SK-MEL-5 (cell line): Measurements from ENCODE around the gene PSMD10. TPM values are rescaled to one million over a fixed set of nuclear protein-coding genes. Genes with fewer than 3 reads are reported as not detected.

ENCODE experiments used
- DNase-seq: peaks from one replicate; pipeline ENCODE4 v3.0.0-alpha.2; 2016; ENCODE audit warnings: low read depth, low spot score
- in situ Hi-C: cut with HindIII; loops from 2 replicates; pipeline ENCODE4 v1.10.0; 2016; ENCODE audit warnings: low sequenced_read_pairs, high pct_unique_total_duplicates, low pct_unique_long_range_greater_than_20kb
- total RNA-seq: library from RNA; depleted of rRNA; stranded (reverse); fragments of >200 nt; shearing (Covaris generic); gene quantifications from 2 replicates; pipeline ENCODE4 v1.2.3, GENCODE V29; 2014

PSMD10 gene
- total RNA-seq, 1 experiment from 2014 or later: 101 TPM

DNA sequence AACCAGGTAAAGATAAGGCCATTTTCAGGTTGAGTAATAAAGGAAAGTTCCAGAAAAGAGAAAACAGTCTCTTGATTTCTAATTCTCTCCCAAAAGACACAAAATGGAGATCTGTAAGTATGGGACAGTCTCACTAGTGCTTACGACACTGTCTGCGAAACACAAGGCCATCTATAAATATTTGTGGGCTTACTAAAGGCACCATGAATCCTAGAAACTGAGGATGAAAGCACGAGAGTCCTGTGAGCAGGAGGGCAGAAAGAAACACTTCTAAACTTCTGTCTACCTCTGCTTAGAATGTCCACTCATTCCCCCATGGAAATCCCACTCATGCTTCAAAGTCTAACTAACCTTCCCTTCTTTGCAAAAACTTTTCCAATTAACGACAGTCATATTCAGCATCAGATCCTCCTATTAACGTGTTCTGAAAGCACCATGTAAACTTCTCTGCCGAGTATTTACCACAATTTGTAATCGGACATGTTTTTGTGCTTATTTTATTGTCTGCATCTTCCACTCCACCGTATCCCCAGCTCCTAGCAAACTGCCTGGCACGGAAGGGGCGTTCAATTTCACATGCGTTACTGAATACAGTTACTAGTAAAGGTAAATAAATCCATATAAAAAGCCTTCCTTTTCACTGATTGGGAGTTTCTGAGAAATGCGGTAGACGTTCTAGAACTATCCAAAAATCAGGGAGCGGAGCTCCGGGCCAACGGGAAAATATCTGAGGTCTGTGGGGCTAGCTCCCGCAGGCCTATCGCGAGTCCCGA is 665 bp downstream of the PSMD10 start:
- DNase-seq: peak; percentile 8

DNA sequence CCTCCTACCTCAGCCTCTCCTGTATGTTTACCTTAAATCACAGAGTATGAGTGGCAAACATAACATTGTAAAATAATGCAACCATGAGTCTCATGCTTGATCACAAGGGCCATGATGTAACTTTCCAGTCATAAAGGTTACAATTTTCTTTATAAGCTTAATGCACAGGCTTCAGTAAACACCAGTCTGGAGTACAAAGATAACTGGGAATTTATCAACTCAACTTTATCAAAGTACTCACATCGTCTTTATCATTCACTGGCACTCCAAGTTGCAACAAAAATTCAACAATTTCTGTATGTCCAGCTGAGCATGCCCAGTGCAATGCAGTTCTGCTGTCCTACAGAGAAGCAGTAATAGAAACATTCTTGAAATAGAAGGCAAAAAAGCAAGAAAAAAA is 2.8 kb downstream of the PSMD10 start:
- DNase-seq: no peak
- in situ Hi-C loops: no loop called here

More for the DNA sequence above, 665 bp downstream of the PSMD10 start:
- in situ Hi-C loops: no loop called here

DNA sequence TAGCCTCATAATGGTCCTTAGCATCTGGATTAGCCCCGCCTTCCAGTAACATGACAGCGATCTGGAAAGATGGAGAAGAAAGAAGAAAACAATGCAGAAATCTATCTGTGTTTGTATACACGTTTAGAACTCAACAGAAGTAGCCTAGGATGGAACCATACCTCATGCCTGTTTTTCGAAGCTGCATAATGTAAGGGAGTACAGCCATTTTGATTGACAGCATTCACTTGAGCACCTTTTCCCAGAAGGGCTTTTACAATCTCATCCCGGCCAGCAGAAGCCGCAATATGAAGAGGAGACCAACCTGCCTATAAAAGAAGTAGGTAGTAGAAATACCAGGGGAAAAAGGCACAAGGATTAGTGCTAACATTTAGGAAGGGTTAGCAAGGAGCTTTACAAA is 3.5 kb downstream of the PSMD10 start:
- no peak for DNase-seq
- in situ Hi-C loops: no loop called here

DNA sequence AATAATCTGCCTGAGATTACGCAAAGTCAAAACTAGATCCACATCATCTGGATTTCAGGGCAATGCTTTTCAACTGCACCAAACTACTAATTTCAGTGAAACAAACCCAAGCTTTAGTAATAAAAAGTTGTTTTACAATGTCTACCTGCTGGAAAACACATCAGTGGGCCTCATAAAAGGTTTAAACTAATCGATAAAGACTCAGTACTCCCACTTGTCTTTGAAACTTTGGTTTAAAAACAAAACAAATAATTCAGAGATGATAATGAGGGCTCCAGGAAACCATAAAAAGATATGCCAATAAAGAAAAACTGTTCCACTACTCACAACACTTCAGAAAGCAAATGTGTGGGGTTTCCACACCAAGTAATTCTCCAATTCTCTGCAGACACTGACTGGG is 10.2 kb downstream of the PSMD10 start:
- no peak for DNase-seq
- in situ Hi-C loops: no loop called here

DNA sequence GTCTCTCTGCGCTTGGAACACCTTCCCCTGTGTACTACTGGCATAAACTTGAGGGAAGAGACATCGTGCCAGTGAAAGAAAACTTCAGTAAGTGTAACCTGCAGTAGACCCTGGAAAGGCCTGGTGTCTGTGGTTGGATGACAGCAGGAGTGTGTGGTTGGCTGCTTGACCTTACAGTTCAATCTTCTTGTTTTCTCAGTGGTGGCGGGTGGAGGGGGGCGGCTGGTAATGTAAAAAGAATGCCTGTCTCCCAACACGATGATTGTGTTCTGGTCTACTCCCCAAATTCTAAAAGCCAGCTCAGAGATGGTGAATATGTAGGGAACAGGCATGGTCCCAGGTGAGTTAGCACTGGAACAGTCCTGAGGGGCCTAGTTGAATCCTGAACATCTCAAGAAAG is 18.6 kb downstream of the PSMD10 start:
- DNase-seq: no peak
- in situ Hi-C loops: no loop called here

DNA sequence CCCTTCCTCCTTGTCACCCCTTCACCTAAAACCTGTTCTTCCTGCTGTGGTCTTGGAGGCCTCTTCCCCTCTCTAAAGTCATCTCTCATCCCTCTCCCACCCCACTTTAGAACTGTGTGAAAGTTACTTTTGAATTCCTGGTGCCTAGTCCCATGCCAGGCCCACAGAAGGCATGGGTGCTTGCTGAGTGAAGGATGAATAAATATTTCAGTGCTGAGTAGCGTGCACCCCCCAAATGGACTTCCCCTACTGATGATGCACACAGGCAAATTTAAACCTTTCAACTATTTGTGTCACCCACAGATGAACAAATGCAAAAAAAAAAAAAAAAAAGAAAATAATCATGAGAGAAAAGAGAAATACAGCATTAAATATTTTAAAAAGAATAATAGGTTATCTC is 19.8 kb downstream of the PSMD10 start:
- DNase-seq: no peak
- in situ Hi-C loops: no loop called here

DNA sequence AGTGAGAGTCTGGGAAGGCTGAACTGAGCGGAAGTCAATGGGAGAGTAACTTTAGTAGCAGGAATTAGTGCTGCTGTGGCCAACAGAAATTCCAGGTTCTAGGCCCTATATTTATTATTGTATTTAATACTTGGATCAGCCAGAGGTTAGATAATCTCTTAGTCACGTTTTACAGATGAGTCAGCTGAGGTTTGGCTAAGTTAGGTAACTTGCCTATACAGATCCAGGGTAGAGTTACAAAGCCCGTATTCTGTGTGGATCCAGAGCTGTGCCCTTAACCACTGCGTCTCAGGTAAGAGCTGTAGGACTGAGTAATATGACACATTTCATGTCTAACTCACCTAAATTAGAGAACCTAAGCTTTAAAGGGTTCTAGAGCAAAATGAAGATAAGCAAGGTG is 20.5 kb downstream of the PSMD10 start:
- in situ Hi-C loops: no loop called here
- no peak for DNase-seq

DNA sequence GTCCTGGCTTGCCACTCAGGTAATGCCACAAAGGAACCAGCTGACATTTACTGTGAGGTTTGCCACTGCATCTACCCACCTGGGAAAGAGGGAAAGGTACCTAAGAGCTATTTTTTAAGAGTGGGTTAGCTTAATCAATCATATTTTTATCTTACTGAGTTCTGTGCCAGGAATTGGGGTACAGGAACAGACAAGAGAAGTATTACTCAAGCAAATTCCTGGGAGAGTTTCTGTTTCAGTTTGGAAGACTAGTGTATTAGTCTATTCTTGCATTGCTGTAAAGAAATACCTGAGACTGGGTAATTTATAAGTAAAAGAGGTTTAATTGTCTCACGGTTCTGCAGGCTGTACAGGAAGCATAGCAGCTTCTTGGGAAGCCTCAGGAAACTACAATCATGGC is 23.2 kb downstream of the PSMD10 start:
- no peak for DNase-seq
- in situ Hi-C loops: no loop called here

DNA sequence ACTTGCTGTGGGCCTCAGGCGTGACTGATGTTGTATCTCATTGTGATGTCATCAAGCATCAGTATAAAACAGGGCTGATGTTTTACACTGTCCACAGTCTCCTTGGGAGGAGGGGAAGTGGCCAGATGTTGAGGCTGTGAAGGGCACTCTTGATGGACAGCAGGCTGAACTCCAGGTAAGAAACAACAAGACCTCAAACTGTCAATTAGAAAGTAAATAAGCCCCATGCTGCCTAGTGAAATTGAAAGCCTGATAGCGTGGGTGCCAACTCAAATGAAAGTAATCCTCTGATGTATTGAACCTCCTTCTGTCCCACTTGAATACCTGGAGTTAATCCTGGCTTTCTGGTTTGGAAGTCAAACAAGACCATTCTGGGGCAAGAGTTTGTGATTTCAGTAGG is 26.7 kb downstream of the PSMD10 start:
- DNase-seq: no peak
- in situ Hi-C loops: no loop called here

DNA sequence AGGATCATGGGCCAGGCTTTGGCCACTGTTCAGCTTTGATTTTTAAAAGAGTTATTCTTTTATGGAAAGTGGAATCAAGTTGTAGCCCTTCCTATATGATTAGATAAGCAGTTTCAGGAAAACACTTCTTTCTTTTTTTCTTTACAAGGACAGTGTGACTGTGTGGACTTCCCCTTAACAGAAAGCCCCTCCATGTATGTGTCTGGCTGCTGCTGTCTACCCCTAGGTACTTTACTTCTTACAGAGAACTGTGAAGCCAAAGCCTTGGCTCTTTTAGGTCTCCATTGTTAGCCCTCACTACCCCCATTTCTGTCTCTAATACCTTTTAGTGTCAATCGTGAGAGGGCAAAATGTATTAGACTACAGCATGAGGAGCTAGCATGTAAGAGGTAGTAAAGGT is 27.3 kb downstream of the PSMD10 start:
- no peak for DNase-seq

DNA sequence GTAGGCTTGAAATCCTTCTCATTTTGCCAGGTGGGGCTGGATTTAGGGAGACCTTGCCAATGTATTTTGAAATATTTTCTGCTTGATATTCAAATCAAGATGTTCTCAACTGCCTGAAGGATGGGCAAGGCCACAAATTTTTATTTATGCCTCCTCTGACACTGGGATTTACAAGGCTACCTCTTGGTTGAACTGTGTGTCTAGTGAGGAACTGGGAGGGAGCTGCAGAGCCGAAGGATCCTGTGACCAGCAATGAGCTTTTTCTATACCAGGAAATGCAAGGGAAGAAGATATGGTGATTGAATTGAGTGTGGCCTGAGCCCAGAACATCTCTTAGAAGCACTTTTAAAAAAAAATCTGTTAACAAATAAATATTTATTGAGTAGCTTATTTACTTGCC is 31.5 kb downstream of the PSMD10 start:
- in situ Hi-C loops: no loop called here
- DNase-seq: no peak

More for the DNA sequence above, 27.3 kb downstream of the PSMD10 start:
- in situ Hi-C loops: no loop called here

DNA sequence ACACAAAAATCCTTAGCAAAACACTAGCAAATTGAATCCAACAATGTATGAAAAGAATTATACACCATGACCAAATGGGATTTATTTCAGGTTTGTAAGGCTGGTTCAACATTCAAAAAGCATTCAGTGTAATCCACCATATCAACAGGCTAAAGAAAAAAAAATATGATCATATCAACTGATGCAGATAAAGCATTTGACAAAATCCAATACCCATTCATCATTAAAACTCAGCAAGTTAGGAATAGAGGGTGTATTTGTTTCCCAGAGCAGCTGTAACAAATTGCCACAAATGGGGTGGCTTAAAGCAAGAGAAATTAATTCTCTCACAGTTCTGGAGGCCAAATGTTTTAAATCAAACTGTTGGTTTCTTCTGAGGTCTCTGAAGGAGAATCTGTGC is 35.8 kb downstream of the PSMD10 start:
- in situ Hi-C loops: no loop called here

DNA sequence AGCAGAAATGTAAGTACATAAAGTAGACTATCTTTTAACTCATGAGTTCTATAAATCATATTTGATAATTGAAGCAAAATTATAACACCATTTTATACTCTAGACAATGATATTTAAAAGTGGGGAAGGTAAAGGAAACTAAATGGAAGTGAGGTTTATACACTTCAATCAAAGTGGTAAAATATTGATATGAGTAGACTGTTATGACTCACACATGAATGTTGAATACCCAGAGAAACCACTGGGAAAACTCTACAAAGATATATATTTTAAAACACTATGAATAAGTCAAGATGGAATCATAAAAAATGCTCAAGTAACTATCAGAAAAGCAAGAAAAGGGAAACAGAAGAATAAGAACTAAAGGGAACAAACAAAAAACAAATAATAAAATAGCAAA is 38.1 kb downstream of the PSMD10 start:
- DNase-seq: no peak
- in situ Hi-C loops: no loop called here

More for the DNA sequence above, 35.8 kb downstream of the PSMD10 start:
- DNase-seq: no peak

DNA sequence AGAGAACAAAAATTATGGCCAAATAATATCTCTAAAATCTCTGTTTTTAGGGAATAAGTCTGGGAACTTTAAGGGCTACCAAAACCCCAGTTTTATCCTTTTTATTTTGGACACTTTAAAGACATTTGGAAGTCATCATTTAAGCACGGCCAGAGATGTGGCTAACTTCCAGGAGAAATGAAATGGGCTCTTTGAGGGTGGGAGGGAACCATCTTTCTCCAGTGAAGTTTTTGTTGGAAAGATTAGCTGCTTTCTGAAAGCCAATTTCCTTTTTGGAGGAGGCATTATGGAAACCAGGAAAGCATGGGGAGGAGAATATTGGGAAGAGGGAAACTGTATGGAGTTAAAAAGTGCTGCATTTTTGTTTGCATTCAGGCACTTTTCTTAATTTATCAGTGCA is 41.7 kb downstream of the PSMD10 start:
- in situ Hi-C loops: no loop called here
- DNase-seq: no peak

DNA sequence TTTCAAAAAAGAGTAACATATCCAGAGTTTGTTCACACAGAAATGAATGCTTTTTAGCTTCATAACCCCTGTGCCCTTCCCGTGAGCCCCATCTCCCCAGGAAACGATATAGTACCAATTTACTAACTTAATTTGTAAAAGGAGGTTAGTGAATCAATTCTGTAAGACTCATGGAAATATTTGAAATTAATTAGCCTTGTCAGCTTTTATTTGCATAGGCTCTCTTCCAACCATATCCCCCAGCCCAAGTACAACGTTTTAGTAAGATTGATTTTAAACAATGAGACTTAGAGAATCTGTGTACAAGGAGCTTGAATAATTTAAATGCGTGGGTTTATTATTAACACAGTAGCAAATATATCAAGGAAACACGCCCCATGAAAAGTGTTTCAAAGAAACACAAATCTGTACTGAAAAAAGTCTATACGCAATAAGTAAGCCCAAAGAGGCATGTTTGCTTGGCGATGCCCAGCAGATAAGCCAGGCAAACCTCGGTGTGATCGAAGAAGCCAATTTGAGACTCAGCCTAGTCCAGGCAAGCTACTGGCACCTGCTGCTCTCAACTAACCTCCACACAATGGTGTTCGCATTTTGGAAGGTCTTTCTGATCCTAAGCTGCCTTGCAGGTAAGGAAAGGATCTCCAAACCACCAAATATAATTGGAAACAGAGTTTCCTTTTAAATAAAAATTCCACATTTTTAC is 46.6 kb downstream of the PSMD10 start, which contains the start of gene VSIG1:
TSS of gene VSIG1 (plus strand) at position 512 of the 703 bp plus-strand sequence. CDS start at position 578, 66 bp downstream.
- no peak for DNase-seq
- in situ Hi-C loops: no loop called here

DNA sequence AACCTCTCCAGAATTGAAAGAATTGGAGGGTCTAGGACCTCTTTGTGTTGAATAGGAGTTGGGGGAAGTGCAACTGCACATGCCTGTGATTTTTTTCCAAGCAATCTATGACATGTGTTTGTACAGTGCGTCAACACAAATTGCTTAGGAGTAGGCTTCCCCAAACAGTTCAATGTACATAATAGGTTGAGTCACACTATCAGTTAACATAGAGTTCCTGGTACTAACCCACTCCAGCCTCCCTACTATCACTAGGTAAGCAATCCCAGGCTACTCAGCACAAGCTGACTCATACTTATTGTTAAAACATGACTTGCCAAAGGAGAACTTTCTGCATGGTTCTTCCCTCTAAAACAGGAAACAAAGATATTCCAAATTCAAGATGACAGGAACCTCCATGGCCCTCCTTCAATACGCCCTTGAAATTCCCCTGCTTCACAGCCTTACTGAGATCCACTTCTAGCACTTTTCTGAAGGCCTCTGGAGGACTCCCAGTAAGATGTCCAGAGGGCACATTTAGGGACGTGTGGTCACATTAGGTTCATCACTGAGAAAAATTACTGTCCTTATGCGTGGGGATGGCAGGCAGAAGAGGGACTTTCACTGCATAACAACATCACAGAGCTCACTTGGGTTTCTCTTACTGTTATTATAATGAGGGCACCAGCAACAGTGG is 54.9 kb downstream of the PSMD10 start:
- DNase-seq: no peak
- in situ Hi-C loops: no loop called here

DNA sequence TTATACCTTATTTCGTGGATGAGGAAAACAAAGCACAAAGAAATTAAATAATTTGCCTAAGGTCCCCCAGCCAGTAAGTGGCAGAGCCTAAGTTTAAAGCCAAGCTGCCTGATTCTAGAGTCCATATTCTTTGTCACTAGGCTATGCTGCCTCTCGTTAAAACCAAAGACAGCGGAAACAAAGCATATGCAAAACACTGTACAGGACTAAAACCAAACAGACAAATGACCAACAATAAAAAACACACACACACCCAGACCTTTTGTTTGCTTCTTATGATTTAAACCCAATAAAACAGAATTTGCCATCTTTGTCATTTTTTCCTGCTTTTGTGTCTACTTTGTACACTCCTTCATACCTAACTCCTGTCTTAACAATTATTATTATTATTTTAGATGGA is 56.6 kb downstream of the PSMD10 start:
- in situ Hi-C loops: no loop called here
- no peak for DNase-seq
